AG04450 (cell line): Measurements from ENCODE around the gene ZNF708. TPM values are rescaled to one million over a fixed set of nuclear protein-coding genes. Genes with fewer than 3 reads are reported as not detected.

Source experiments
- CTCF ChIA-PET: fragments of 300-600, 350-600 bp; formaldehyde crosslinking; extraction: SDS; loops from one replicate; lab custom pipeline; 2022; ENCODE audit warnings: antibody characterized with exemption, inconsistent platforms; lab: Charles Lee
- POLR2A ChIA-PET: fragments of 350-600 bp; formaldehyde crosslinking; extraction: SDS; loops from one replicate; lab custom pipeline; 2021; ENCODE audit warnings: antibody characterized with exemption, inconsistent platforms; lab: Yijun Ruan, JAX
- DNase-seq: peaks from one replicate; pipeline ENCODE4 v3.0.0-alpha.2; 2011; ENCODE audit warnings: low read depth, low spot score
- H3K27ac ChIP-seq: one replicate; pipeline ENCODE4 v1.5.1; 2012; ENCODE audit warnings: low read depth, low read length, control low read depth
- H3K27me3 ChIP-seq: one replicate; pipeline ENCODE4 v1.6.0; 2012; ENCODE audit warnings: low read length; ENCODE audit not compliant: control insufficient read depth, insufficient read depth
- H3K4me3 ChIP-seq: 2 replicates; pipeline ENCODE4 v1.5.1; 2011; ENCODE audit warnings: mild to moderate bottlenecking, low read depth, low read length, control low read depth
- H3K9me3 ChIP-seq: 2 replicates; pipeline ENCODE4 v1.5.1; 2012; ENCODE audit warnings: low read length; ENCODE audit not compliant: control insufficient read depth, insufficient read depth
- polyA plus RNA-seq: library from polyadenylated mRNA; depleted of rRNA; stranded (reverse); fragments of >200 nt; gene quantifications from 2 replicates; pipeline ENCODE4 v1.2.3, GENCODE V29; 2011
- TF ChIP-seq, protein P1 (sequence below): IDR thresholded peaks from 2 replicates; pipeline ENCODE4 v1.5.1; 2011; ENCODE audit warnings: low read depth, low read length, control low read depth, inconsistent platforms

ZNF708 gene
- polyA plus RNA-seq, 1 experiment, result 4.4 TPM

DNA sequence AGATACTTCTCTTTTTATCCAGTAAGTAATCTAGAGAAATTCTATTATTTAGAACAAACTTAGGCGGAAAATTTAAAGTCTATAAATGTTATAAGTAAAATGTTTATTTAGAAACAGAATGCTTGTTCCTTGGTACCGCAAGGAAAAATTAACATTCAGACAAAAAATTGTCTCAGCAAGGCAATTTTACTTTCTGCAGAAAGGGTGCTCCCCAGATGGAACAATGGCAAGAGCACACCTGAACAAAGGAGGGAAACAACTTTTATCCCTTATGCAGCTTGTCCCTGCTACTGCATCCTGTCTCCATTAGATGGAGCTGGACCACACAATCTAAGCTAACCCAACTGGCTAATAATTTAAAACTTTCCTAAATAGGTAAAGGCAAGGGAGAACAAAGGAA lies 6.5 kb upstream of the ZNF708 start:
- TF ChIP-seq, protein P1, sequence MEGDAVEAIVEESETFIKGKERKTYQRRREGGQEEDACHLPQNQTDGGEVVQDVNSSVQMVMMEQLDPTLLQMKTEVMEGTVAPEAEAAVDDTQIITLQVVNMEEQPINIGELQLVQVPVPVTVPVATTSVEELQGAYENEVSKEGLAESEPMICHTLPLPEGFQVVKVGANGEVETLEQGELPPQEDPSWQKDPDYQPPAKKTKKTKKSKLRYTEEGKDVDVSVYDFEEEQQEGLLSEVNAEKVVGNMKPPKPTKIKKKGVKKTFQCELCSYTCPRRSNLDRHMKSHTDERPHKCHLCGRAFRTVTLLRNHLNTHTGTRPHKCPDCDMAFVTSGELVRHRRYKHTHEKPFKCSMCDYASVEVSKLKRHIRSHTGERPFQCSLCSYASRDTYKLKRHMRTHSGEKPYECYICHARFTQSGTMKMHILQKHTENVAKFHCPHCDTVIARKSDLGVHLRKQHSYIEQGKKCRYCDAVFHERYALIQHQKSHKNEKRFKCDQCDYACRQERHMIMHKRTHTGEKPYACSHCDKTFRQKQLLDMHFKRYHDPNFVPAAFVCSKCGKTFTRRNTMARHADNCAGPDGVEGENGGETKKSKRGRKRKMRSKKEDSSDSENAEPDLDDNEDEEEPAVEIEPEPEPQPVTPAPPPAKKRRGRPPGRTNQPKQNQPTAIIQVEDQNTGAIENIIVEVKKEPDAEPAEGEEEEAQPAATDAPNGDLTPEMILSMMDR, result no peak

DNA sequence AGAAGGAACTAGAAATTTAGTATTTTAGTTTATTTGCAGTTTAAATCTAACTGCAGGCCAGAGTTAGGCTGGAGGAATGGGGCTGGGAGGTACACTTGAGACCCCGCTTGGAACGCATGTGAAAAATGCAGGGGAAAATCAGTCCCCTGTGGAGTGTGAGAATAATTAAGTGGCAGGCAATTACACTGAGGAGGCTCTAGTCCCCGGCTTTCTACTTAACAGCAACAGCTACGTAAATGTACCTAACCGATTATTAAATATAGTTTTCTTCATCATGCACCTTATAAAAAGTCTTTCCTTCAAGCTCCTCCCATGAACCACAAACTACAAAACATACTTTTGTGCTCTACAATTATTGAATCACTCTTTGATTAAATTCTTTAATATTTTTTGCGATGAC lies 804 bp downstream of the ZNF708 start:
- ChIA-PET CTCF (no interaction called here), POLR2A (interaction anchor here (0.6 to 3.3 kb wide), 4 partner anchors 31 to 405 kb away, joined by 3 to 25 read pairs (median 6); partner anchors contain the start of genes ZNF493, ZNF738 and ZNF85)
- Histone ChIP-seq H3K4me3 (peak overlapping the region; percentile 94), H3K27ac (no peak overlapping the region), H3K9me3 (peaks cover 20% of the 10 kb centered on the region), H3K27me3 (no peaks in the 10 kb centered on the region)
- TF ChIP-seq, protein P1, result no peak
- no peak for DNase-seq

More for the DNA sequence above, 6.5 kb upstream of the ZNF708 start:
- H3K9me3 ChIP-seq, result peaks cover 7% of the 10 kb centered on the region
- no peaks in the 10 kb centered on the region for H3K27me3 ChIP-seq
- DNase-seq, result no peak
- no peak overlapping the region for H3K27ac ChIP-seq
- ChIA-PET POLR2A (no interaction called here), CTCF (no interaction called here)
- no peak overlapping the region for H3K4me3 ChIP-seq

DNA sequence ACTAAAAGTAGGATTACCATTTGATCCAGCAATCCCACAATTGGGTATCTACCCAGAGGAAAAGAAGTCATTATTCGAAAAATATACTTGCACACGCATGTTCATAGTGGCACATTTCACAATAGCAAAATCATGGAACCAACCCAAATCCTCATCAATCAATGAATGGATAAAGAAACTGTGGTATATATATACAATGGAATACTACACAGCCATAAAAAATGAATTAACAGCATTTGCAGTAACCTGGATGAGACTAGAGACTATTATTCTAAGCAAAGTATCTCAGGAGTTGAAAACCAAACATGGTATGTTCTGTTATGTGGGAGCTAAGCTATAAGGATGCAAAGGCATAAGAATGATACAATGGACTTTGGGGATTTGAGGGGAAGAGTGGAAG lies 3.0 kb downstream of the ZNF708 start:
- Histone ChIP-seq H3K4me3 (no peak overlapping the region), H3K9me3 (peaks cover 29% of the 10 kb centered on the region), H3K27me3 (no peaks in the 10 kb centered on the region), H3K27ac (no peak overlapping the region)
- DNase-seq, result no peak
- ChIA-PET CTCF (no interaction called here), POLR2A (no interaction called here)
- TF ChIP-seq, protein P1, result no peak

DNA sequence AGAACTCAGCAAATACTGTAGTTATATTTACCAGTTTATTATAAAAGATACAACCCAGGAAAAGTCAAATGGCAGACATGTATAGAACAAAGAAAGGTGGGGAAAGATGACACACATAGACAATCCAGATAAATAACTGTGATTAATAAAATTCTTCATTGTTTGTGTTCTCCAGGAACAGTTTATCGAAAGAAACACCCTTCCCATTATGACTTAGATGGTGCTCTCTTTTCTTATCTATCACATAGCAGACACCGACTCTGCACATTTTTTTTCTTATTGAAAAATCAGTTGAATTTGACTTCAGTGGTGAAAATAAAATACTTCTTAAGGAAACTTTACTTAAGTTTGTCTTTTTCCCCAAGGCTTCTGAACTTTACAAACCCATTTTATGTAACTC lies 6.2 kb downstream of the ZNF708 start:
- Histone ChIP-seq H3K27me3 (no peaks in the 10 kb centered on the region), H3K27ac (no peak overlapping the region), H3K9me3 (peaks cover 27% of the 10 kb centered on the region), H3K4me3 (no peak overlapping the region)
- TF ChIP-seq, protein P1, result no peak
- ChIA-PET POLR2A (no interaction called here), CTCF (no interaction called here)
- no peak for DNase-seq

DNA sequence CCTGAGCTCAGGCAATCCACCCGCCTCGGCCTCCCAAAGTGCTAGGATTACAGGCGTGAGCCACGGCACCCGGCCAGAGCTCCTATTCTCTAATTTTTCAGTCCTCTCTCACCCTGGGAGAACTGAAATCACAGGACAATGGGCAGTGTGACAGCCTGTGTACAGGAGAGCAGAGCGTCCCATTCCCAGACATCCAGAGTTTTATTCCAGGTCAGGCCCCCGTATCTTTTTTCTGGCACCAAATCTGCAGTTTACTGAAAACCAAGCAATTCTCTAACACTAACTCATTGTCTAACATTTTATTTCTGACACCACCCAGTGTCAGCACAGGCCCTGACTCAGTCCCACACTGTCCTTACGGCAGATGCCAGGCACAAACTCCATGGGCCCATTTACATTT lies 6.7 kb downstream of the ZNF708 start:
- ChIA-PET POLR2A (no interaction called here), CTCF (no interaction called here)
- Histone ChIP-seq H3K27ac (no peak overlapping the region), H3K4me3 (no peak overlapping the region), H3K27me3 (no peaks in the 10 kb centered on the region), H3K9me3 (peaks cover 27% of the 10 kb centered on the region)
- TF ChIP-seq, protein P1, result no peak
- no peak for DNase-seq
